GM18870 (cell line): ENCODE results near the gene TMEM248.
"Not testable (repeated sequence)": the region's sequence is repeated elsewhere in the genome, so short reads cannot be mapped to it uniquely, and the experiment has no call there.

Source experiments
- ATAC-seq: cut with Tn5 transposase; IDR thresholded peaks from one replicate; pipeline ENCODE4 v1.9.1; 2021; ENCODE audit warnings: moderate library complexity; ENCODE audit not compliant: unreplicated experiment

TMEM248 gene

DNA sequence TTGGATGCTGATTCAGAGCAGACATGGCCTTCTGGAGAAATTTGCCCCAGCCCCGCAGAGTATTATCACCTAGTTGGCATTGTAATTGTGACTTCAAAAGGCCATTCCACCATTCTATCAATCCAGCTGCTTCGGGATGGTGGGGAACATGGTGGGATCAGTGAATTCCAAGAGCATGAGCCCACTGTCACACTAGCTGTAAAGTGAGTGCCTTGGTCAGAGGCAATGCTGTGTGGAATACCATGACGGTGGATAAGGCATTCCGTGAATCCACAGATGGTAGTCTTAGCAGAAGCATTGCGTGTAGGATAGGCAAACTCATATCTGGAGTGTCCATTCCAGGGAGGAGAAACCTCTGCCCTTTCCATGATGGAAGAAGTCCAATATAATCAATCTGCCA lies 13.3 kb upstream of the TMEM248 start:
- no peak for ATAC-seq

DNA sequence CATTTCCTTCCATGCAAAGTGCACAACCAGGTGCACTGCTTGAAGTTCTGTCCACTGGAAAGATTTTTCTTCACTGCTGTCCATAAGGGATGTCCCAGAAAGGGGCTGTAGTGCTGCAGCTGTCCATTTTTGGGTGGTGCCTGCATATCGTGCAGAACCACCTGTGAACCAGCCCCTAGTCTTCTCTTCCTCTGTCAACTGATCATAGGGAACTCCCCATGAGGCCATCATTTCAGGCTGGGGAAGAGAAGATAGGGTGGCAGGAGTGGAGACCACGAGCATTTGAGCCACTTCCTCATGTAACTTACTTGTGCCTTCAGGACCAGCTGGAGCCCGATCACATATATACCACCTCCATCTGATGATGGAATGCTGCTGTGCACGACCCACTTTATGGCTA lies 12.4 kb upstream of the TMEM248 start:
- not testable (repeated sequence) for ATAC-seq

DNA sequence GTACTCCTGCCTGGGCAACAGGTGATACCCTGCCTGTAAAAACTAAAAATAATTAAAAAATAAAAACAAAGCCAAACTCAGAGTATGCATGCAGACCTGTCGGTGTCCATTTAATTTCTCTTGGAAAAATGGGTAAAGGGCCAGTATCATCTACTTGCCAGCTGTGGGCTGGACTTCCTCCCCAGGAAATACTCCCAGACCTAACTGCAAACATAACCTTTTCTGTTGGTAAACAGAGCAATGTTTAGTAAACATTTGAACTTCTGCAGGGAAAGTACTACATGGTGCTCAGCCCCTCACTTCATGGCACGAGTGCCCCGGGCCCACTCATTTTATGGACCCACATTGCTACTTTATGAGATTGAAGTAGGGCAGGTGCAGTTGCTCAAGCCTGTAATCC lies 10.2 kb upstream of the TMEM248 start:
- ATAC-seq, result no peak

DNA sequence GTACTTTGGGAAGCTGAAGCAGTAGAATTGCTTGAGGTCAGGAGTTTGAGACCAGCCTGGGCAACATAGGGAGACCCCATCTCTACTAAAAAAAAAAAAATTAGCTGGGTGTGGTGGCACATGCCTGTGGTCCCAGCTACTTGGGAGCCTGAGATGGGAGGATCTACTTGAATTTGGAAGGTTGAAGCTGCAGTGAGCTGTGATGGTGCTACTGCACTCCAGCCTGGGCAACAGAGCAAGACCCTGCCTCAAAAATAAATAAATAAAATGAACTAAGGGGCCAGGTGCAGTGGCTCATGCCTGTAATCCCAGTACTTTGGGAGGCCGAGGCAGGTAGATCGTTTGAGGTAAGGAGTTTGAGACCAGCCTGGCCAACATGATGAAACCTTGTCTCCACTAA lies 9.8 kb upstream of the TMEM248 start:
- ATAC-seq, result not testable (repeated sequence)

DNA sequence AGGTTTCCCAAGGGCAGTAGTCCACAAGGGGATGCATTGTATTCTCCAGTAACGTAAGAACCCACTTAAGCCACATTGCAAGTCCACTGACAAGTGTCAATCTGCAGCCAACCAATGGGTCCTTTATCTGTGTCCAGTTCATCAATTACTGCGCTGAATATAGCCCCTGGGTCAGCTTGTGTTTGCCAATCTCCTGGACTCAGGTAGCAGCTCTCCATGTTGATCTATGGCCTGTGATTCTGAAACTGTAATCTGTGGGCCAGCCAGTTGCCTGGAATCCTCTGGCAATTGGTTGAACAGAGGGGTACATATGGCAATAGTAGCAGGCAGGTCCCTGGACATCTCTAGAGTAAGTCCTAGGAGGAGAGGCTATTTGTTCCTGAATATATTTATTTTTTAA lies 8.8 kb upstream of the TMEM248 start:
- no peak for ATAC-seq

DNA sequence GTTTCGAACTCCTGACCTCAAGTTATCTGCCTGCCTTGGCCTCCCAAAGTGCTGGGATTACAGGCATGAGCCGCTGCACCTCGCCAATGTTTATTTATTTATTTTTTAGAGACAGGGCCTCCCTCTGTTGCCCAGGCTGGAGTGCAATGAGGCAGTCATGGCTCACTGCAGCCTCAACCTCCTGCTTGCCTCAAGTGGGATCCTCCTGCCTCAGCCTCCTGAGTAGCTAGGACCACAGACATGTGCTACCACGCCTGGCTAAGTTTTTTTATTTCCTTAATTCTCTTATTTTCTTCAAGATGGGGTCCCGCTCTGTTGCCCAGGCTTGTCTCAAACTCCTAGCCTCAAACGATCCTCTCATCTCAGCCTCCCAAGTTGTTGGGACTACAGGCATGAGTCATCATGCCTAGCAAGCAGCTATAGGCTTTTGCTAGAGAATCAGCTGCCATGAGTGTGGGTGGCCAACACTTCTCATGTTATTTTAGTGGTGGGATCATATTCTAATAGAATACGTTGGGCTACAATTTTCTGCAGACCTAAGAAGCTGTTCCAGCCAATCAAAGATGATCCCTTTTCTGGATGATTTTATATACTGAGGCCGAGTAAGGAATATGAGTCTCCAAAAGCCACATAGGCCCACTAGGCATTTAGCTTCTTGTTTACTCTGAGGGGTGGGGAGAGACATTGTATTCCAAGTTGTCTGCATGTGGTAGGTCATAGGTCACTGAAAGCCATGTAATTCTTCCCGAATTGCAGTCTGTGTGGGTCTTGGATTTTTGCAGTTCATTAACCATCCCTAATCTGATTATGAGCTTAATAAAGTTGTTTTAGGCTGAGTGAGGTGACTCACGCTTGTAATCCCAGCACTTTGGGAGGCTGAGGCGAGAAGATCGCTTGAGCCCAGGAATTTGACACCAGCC lies 7.6 kb upstream of the TMEM248 start:
- ATAC-seq, result no peak

DNA sequence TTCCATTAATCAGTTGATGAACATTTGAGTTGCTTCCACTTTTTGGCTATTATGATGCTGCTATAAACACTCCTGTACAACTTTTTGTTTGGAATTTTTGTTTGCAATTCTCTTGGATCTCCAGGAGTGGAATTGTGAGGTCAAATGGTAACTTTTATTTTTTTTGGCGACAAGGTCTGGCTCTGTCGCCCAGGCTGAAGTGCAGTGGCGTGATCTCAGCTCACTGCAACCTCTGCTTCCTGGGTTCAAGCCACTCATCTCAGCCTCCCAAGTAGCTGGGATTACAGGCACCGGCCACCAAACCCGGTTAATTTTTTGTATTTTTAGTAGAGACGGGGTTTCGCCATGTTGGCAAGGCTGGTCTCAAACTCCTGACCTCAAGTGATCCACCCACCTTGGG lies 3.1 kb upstream of the TMEM248 start:
- ATAC-seq, result not testable (repeated sequence)

DNA sequence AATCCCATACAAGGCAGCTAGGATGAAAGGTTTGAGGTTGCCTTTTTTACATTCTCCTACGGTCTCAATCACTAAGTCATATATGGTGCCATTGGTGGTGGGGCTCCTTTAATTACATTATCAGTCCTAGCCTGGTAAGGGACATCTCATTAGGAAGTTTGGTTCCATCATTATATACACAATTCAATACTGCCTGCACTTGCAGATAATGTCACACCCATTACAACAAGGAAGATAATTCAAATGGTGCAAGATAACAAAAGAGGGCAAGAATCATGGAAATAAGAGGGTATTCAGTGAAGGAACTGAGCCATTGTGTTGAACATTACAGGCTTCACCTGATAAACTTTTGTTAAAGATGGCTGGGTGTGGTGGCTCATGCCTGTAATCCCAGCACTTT lies 1.7 kb upstream of the TMEM248 start:
- no peak for ATAC-seq

DNA sequence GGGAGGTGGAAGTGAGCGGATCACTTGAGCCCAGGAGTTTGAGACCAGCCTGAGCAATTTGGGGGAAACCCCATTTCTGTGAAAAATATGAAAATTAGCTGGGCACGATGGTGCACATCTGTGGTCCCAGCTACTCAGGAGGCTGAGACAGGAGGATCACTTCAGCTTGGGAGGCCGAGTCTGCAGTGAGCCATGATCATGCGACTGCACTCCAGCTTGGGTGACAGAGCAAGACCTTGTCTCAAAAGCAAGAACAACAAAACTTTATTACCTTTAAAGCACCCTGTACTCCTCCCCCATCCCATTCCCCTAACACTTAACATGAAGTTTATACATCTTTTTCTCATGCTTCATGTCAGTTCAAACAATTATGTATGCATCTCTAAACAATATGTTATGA lies 1.3 kb upstream of the TMEM248 start:
- no peak for ATAC-seq

DNA sequence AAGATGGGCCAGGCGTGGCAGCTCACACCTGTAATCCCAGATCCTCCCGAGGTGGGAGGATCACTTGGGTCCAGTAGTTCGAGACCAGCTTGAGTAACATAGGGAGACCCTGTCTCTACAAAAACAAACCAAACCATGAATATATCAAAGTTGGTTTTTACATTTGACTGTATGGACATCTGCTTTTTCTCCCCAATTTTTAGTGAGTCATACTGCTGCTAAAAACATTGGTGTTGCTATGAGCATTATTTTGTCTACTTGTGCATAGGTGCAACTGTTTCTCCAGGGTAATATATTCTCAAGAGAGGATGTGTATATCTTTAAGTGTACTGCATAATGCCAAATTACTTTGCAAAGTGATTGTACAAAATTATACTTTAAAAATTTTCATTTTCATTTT lies 769 bp upstream of the TMEM248 start:
- ATAC-seq, result no peak

DNA sequence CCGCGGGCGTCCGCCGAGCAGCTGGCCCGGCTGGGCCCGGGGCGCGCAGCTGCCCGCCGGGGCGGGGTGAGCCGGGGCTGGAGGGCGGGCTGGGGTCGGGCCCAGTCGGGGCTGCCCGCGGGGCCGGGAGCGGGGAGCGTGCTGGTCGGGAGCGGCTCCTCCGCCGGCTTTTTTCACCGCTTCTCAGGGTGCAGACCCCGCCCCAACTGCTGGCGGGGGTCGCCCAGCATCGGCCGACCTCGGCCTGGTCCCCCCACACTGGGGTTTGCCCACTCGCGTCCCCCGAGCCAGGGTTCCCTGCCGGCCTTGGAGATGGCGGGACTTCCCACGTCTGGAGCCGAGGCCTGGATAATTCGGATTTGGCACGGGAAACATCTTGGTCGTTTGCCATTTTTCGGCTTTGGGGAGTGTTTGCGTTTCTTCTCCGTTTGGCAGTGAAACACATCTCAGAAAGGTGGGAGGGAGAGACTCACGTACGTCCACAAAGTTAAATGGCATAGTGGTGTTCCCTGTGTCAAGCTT lies 432 bp downstream of the TMEM248 start:
- no peak for ATAC-seq

DNA sequence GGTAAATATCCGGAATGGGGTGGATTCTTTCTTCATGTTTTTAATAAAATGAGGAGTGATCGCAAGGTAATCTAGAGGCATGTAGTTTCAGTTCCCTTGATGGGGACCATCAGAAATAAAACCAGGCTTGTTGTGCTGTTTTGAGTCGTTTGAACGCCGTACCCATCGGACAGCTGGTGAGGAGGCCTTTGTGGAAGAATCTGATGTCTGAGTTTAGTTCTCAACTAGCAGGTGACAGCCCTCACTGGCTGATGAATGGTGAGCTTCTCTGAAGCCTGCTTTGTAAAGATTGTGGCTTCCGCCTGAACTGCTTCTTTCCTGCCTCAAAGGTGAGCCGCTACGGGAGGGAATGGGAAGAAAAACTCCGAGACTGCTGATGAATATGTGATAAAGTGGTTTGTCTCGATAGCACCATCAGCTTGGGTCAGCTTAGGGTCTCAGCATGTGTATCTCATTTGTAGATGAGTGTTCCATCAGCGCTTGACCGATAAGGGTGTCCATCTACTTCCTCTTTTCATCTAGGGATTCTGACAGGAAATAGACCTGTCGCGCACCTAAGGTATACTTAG lies 977 bp downstream of the TMEM248 start:
- ATAC-seq, result no peak

DNA sequence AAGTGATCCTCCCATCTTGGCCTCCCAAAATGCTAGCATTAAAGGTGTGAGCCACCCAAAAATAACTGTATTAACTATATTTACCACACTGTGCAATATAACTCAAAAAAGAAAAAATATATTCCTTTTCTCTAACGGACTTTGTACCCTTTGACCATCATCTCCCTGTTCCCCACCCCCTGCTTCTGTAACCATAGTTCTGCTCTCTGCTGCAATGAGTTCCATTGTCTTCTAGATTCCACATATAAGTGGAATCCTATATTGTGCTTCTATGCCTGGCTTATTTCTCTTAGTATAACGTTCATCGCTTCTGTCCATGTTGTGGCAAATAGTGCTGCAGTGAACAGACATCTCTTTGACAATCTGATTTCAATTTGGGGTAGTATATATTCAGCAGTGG lies 4.2 kb downstream of the TMEM248 start:
- no peak for ATAC-seq

DNA sequence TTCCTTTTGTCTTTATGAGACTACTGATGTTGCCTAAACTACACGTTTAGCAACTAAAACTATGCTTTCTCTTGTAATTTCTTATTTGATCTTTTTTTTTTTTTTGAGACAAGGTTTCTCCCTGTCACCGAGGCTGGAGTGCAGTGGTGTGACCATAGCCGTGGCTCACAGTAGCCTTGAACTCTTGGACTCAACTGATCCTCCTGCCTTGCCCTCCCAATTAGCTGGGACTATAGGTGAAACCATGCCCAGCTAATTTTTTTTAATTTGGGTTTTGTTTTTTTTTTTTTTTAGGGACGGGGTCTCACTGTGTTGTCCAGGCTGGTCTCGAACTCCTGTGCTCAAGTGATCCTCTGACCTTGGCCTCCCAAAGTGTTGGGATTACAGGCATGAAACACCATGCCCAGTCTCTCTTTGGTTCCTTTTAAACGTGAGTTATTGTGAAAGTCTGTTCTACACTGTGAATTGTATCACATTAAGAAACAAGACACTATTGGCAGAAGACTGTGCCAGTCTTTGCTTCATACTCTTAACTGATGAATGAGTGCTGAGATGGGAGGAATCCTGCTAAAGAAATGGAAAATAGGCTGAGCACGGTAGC lies 6.4 kb downstream of the TMEM248 start:
- ATAC-seq, result no peak

DNA sequence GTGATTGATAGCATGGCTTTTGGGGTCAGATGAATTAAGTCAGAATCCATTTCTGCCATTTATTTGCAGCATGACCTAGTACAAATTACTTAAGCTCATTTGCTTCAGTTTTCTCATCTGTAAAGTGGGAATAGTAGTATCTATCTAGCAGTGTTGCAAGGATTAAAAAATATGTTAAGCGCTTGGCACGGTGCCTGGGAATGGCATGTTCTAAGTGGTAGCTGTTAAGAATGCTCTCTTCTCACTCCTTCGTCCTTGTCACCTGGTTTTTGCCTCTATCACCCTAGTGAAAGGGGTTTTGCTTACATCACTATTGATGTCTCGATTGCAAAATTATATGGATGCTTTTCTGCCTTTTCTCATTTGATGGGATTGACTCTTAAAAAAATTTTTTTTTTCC lies 7.4 kb downstream of the TMEM248 start:
- no peak for ATAC-seq

DNA sequence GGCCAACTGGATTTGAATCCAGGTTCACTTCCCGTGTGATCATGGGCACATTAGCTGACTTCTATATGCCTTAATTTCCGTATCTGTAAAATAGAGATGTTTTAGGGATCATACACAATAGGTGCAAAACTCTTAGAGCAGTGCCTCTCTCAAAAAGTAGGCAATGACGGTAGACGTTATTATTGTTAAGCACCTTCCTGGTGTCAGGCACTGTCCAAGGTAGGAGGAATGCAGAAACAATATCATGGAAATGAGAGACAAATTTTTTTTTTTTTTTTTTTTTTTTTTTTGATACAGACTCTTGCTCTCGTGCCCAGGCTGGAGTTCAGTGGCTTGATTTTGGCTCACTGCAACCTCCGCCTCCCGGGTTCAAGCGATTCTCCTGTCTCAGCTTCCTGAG lies 8.1 kb downstream of the TMEM248 start:
- no peak for ATAC-seq

DNA sequence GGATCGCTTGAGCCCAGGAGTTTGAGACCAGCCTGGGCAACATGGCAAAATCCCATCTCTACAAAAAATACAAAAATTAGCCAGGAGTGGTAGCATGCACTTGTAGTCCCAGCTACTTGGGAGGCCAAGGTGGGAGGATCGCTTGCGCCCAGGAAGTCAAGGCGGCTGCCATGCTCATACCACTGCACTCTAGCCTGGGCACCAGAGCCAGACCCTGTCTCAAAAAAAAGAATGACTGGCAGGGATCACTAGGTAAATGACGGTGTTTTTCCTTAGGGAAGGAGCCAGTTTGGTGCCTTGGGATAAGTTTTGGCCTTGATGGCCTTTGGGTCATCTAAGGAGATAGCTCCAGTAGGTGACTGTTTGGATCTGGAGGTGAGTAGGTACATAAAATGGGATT lies 8.9 kb downstream of the TMEM248 start:
- no peak for ATAC-seq

DNA sequence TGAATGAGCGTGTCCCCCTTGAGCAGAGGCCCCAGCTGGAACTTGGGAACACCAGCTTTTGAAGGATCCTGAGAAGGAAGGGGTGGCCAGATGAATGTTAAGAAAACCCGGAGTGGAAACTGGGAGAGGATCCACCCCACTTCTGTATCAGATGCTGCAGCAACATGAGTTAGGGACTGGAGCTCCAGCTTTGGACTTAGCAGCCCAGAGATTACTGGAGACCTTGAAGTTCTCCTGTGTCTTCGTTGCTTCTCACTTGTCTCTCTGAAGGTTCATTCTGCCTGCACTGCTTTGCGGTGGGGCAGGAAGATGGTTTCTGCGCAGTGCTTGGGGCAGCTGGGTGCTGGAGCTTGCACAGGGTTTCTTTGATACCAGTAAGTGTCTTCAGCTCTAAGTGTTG lies 9.3 kb downstream of the TMEM248 start:
- no peak for ATAC-seq

DNA sequence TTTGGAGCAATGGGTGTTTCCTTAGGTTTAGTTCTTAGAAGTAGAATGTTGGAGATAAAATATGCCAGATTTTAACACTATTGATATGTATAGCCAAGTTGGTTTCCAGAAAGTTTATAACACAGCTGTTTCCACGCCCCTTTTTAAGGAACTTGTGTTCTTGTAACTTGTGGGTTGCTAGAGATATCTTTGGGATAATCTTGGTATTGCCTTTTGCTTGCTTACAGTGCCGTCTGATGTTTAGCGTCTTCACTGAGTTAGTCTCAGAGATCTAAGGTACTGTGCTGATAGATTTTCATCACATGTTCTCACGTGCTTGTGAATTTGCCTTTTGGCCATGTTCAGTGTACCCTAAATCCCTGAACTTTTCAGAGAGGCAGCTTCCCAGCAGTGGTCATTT lies 12.4 kb downstream of the TMEM248 start:
- no peak for ATAC-seq

DNA sequence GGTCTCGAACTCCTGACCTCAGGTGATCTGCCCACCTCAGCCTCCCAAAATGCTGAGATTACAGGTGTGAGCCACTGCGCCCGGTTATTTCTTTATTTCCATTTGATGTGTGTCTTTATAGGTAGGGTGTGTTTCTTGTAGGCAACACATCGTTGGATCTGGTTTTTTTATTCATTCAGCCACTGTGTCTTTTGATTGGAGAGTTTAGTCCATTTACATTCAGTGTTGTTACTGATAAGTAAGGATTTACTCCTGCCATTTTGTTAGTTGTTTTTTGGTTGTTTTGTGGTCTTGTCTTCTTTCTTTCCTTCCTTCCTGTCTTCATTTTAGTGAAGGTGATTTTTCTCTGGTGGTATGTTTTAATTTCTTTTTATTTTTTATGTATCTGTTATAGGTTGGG lies 16.9 kb downstream of the TMEM248 start:
- ATAC-seq, result no peak

DNA sequence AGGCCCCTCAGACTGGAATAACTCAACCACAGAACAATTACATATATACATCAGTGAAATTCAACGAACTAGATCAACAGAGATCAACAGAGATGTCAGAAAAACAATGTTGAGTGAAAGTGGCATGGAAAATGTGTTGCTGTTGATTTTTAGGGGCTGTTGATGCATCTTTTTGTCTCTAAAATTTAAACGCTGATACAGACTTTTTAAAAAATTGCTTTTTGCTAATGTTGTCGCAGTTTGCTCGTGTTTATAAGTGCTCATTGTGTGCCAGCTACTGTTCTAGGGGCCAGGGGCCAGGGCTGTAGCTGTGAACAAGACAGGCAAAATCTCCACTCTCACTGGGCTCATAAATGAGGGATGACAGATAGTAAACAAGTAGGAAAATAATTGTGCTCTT lies 18.3 kb downstream of the TMEM248 start:
- no peak for ATAC-seq

DNA sequence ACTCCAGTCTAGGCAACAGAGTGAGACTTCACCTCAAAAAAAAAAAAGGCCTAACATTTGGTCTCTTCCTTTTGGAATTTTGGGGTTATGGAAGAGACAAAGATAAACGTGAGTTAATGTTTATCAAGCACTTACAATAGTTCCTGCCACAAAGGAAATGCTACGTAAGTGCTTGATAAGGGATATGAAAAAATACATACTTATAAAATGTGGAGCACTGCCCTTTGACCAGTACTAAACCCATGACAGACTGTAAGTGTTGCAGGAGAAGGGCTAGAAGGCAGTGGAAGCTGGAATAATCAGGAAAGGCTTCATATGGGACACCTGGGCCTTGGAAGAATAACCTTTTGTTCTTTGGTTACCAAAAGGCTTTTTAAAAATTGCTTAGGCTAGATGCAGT lies 25.5 kb downstream of the TMEM248 start:
- ATAC-seq, result no peak
